GM12878 (cell line): ENCODE measurements around the gene NKAIN2.

Experiments used
- BRCA1 ChIP-seq: IDR thresholded peaks from 2 replicates; pipeline ENCODE4 v1.6.1; 2011; ENCODE audit warnings: low read depth, low read length, improper control_type of control experiment
- CTCF ChIP-seq, 3 experiments: IDR thresholded peaks in 2 of 3; conservative IDR thresholded peaks in 1 of 3; 2 replicates each; pipeline ENCODE4 v1.5.1; 2011; ENCODE audit warnings: low read depth in 3 of 3, low read length in 3 of 3, mild to moderate bottlenecking in 3 of 3, control low read depth in 2 of 3, moderate library complexity in 2 of 3, inconsistent platforms in 1 of 3, mixed read lengths in 1 of 3; ENCODE audit not compliant: control insufficient read depth in 2 of 3, insufficient read depth in 1 of 3; ENCODE audit errors: extremely low read depth in 1 of 3
- POLR2AphosphoS5 ChIP-seq: IDR thresholded peaks from 2 replicates; pipeline ENCODE4 v1.6.1; 2011; ENCODE audit warnings: mild to moderate bottlenecking, low read length, inconsistent platforms

DNA sequence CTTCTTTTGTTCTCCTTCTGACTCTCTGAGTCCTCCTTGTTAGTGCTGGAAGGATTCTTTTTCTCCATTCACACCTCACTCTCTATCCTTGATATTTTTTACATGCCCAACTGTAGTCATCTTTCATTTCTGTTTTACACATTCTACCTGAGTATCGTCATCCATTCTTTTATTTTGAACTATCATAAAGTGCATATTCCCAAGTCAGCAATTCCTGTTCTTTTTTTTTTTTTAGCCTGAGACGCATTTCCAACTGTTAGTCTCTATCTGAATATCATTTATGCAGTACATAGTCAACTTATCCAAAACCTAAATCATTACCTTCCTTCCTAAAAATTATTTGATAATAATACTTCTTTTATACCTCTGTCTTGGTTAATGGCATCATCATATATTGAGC lies 207.5 kb downstream of the NKAIN2 start:
- TF ChIP-seq CTCF (IDR thresholded peaks at IDR 0.05 in 2 of 3, conservative IDR thresholded peaks at IDR 0.05 in 1 of 3; ENCODE audit: control insufficient read depth in 2 of 3, extremely low read depth in 1 of 3, insufficient read depth in 1 of 3, low read depth in 3 of 3, low read length in 3 of 3): no peak
- no peak for TF ChIP-seq BRCA1
- TF ChIP-seq POLR2AphosphoS5: no peak
